Endothelial cell of umbilical vein (primary cell): ENCODE results near the gene NXPE1.

Source experiments
- CTCF ChIP-seq, 2 donors: IDR thresholded peaks; 1 replicate in 1 of 2; 2 replicates in 1 of 2; pipeline ENCODE4 v1.5.1; 2011; ENCODE audit warnings: low read length in 2 of 2, mild to moderate bottlenecking in 2 of 2, moderate library complexity in 2 of 2, control low read depth in 1 of 2, inconsistent platforms in 1 of 2, low read depth in 1 of 2; ENCODE audit not compliant: insufficient read depth in 1 of 2; ENCODE audit errors: extremely low read depth in 1 of 2
- EZH2 ChIP-seq: IDR thresholded peaks from 2 replicates; pipeline ENCODE4 v1.6.1; 2012; ENCODE audit warnings: borderline replicate concordance, low read depth, mild to moderate bottlenecking, moderate library complexity, low read length, inconsistent platforms; ENCODE audit not compliant: severe bottlenecking
- FOS ChIP-seq: IDR thresholded peaks from 2 replicates; pipeline ENCODE4 v1.6.1; 2011; ENCODE audit warnings: mild to moderate bottlenecking, low read length, moderate library complexity, borderline replicate concordance; ENCODE audit not compliant: insufficient read depth
- GATA2 ChIP-seq: IDR thresholded peaks from 2 replicates; pipeline ENCODE4 v1.7.0; 2011; ENCODE audit warnings: low read depth, mild to moderate bottlenecking, moderate library complexity, mixed read lengths, low read length; ENCODE audit not compliant: insufficient read length, insufficient read depth
- JUN ChIP-seq: IDR thresholded peaks from 2 replicates; pipeline ENCODE4 v1.6.1; 2011; ENCODE audit warnings: borderline replicate concordance, low read depth; ENCODE audit not compliant: insufficient read length, insufficient read depth
- MYC ChIP-seq: IDR thresholded peaks from one replicate; pipeline ENCODE4 v1.6.1; 2011; ENCODE audit warnings: mild to moderate bottlenecking, low read depth, low read length
- POLR2A ChIP-seq: IDR thresholded peaks from 2 replicates; pipeline ENCODE4 v1.6.1; 2012; ENCODE audit warnings: low read depth, mild to moderate bottlenecking, control low read depth, low read length

GRCh38 chr11:114482114-114482513 is 77.6 kb downstream of the NXPE1 start:
- TF ChIP-seq EZH2 (no peak), CTCF (IDR thresholded peaks at IDR 0.05; ENCODE audit: extremely low read depth in 1 of 2, insufficient read depth in 1 of 2, low read depth in 1 of 2, low read length in 2 of 2) (no peak), POLR2A (no peak), MYC (no peak), GATA2 (no peak), FOS (no peak), JUN (no peak)
